ENCODE data around the gene BCCIP.

The BCCIP gene

DNA sequence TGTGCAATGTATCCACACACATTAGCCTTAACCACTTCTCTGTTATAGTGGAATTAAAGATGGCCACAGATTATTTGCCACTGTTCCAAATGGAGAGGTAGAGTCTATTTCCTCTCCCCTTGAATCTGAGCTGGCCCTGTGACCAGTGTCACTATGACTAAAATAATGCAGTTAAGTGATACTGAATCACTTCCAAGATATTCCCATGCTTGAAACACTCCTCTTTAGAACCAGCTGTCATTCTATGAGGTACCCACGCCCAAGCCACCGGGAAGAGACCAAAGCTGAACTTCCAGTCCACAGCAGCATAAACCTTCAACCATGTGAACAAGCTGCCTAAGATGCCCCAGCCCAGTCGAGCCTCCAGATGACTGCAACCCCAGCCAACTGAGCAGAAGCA lies 59.9 kb downstream of the BCCIP start:
- no peak overlapping the region for H3K4me3 ChIP-seq (ENCODE audit: low read depth, low read length)
- no peak for DNase-seq (ENCODE audit: low read depth)
- TF ChIP-seq, protein P1, sequence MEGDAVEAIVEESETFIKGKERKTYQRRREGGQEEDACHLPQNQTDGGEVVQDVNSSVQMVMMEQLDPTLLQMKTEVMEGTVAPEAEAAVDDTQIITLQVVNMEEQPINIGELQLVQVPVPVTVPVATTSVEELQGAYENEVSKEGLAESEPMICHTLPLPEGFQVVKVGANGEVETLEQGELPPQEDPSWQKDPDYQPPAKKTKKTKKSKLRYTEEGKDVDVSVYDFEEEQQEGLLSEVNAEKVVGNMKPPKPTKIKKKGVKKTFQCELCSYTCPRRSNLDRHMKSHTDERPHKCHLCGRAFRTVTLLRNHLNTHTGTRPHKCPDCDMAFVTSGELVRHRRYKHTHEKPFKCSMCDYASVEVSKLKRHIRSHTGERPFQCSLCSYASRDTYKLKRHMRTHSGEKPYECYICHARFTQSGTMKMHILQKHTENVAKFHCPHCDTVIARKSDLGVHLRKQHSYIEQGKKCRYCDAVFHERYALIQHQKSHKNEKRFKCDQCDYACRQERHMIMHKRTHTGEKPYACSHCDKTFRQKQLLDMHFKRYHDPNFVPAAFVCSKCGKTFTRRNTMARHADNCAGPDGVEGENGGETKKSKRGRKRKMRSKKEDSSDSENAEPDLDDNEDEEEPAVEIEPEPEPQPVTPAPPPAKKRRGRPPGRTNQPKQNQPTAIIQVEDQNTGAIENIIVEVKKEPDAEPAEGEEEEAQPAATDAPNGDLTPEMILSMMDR (IDR thresholded peaks at IDR 0.05; ENCODE audit: low read depth, low read length, missing control alignments) = no peak

All from GM12864 (cell line).